ENCODE measurements around the gene MRPL16.

DNA sequence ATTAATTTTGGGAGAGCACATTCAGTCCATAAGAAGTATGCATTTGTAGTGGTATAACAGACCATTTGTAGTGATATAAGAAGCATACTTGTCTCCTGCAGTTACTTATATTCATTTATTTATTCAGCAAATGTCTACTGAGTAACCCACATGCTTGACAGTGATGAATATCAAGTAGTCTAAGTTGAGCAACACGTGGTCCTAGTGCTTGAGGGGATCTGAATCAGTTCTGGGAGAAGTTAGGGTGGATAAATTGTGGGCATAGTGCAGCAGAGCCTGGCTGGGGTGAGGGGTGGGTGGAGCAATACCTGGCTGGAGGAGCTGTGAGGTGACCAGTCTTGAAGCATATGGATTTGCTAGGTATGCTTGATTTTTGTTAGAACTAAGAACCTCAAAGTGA, 31.1 kb downstream of the MRPL16 start:
- TF ChIP-seq, protein P1, sequence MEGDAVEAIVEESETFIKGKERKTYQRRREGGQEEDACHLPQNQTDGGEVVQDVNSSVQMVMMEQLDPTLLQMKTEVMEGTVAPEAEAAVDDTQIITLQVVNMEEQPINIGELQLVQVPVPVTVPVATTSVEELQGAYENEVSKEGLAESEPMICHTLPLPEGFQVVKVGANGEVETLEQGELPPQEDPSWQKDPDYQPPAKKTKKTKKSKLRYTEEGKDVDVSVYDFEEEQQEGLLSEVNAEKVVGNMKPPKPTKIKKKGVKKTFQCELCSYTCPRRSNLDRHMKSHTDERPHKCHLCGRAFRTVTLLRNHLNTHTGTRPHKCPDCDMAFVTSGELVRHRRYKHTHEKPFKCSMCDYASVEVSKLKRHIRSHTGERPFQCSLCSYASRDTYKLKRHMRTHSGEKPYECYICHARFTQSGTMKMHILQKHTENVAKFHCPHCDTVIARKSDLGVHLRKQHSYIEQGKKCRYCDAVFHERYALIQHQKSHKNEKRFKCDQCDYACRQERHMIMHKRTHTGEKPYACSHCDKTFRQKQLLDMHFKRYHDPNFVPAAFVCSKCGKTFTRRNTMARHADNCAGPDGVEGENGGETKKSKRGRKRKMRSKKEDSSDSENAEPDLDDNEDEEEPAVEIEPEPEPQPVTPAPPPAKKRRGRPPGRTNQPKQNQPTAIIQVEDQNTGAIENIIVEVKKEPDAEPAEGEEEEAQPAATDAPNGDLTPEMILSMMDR (IDR thresholded peaks at IDR 0.05; ENCODE audit: borderline replicate concordance, extremely low read depth, low read length, poor library complexity, severe bottlenecking), result no peak
- no peak for TF ChIP-seq EZH2 (IDR thresholded peaks at IDR 0.05; ENCODE audit: borderline replicate concordance, low read depth, low read length, severe bottlenecking)

Data from DND-41 (cell line).